ENCODE data around the gene PODXL.
"Not testable (repeated sequence)": the region's sequence is repeated elsewhere in the genome, so short reads cannot be mapped to it uniquely, and the experiment has no call there.

Gene PODXL

DNA sequence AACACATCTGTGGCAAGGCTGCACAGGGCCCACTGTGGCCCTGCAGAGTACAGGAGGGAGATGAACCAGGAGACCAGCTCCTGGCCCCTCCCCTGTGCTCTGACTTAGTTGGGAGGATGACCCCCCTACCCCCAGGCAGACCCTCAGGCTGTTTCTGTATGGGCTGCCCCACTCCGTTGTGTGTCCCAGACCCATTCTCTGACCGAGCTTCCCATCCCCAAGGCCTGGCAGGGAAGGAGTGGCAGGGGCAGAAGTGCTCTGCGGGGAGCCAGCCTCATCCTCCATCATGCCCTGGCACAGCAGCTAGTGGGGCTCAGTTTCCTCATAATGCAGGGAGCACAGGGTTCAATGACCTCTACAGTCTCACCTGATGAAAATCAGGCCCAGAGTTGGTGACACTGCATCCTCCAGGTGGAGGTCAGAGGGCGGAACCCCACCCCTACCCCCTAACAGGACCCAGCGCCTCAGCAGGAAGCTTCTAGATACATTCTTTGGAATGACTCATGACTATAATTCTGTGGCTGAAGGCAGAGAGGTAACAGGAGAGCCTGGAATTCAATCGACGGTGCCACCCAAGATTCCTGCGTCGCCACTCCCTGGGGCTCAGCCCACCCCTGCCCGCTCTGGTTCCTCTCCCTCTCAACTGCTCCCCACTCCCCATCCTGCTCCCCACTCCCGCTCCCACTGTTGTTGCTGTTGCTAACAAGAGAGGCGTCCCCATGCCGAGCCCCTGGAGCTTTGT, 18.2 kb downstream of the PODXL start:
- DNase-seq (ENCODE audit: low spot score): no peak

DNA sequence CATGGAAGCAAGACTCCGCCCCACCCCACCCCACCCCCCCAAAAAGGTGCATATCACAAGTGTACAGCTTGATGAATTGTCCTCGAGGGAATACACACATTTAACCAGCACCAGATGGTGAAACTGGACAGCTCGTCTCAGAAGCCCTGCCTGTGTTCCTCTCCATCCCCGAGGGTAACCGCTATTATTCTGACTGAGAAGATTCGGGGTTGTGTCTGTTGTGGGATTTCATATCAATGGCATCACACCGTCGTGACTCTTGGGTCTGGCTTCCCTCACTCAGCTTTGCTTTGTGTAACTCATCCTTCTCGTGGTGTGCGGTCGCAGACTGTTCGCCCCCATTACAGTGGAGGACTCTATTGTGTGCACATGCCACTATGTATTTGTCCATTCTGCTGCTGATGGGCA, 18.9 kb downstream of the PODXL start:
- no peak for DNase-seq (ENCODE audit: low spot score)

DNA sequence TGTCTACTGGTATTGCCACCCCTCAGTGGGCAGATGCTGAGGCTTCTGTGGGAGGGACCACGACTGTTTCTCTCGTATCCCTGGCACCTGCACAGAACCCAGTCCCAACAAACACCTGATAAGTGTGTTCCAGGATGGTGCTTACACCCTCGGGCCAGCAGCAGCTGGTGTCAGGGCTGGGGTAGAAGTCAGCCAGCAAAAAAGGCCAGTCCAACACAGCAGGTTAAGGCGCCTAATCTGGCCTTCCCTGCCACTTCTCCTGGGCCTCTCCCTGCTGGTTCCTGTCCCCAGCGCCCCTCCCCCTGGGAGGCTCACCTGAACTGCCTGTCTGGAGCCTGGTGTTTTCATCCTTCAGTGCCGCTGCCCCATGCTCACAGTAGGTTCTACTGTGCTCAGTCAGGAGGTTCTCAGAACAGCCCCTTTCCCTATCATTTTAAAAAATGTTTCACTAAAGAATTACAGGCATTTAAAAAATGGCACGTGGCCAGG, 20.0 kb downstream of the PODXL start:
- DNase-seq (ENCODE audit: low spot score): no peak

DNA sequence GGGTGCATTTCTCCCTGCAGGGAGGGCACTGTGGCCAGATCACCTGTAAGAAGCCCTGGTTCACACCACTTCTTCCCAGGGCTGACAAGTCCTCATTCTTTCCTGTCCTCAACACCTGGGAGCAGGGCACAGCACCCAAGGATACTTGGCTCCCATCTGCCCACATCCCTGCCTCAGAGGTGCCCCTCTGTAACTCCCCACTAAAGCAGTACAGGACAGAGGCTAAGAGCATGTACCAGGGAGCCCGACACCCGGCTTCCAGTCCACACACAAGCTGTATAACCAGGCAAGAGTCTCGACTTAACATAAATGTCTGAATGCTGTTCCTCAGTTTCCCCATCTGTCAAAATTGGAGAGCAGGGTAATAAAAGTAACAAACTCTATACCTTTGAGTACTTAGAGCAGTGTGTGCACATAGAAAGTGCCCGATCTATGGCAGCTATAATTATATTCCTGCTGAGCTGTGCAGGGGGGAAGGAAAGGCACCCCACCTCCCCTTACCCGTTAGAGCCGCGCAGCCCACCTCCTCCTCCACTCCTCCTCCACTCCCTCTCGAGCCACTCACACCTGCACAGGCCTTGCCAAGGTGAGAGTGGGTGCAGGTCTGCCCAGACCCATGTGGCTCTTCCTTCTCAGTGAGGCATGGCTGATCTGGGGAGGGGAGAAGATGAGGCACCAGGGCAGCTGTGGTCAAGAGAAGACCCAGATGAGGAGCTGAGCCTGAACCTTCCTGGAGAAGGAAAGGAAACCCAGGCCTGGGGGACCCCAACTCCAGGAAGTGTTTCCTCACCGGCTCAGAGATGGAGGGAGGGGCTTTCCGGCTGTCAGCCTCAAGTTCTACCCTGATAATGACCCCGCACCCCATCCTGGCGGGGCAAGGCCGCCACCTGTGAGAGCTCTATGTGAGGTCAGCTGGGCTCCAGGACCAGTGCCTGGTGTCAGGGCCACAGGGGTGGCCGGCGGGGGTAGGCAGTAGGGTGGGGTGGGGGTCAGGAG, 22.6 kb downstream of the PODXL start:
- DNase-seq (ENCODE audit: low spot score): no peak

DNA sequence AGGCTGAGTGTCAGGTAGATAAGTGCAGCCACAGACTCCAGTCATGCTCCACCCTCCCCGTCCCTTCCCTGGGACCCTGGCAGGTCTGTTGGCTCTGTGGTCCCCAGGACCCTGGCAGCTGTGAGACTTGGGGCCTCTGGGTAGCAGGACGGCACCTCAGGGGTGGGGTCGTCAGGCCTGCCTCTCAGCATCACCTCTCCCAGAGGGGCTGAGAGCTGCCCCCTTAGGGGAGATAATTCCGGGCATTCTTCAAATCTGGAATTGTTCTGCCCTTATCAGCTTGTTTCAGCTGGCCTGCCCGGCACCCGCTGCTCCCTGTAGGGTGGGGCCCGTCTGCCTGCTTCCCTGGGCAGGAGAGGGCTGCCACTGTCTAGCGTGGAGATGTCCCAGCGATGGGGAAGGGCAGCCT, 23.3 kb downstream of the PODXL start:
- DNase-seq (ENCODE audit: low spot score): no peak

DNA sequence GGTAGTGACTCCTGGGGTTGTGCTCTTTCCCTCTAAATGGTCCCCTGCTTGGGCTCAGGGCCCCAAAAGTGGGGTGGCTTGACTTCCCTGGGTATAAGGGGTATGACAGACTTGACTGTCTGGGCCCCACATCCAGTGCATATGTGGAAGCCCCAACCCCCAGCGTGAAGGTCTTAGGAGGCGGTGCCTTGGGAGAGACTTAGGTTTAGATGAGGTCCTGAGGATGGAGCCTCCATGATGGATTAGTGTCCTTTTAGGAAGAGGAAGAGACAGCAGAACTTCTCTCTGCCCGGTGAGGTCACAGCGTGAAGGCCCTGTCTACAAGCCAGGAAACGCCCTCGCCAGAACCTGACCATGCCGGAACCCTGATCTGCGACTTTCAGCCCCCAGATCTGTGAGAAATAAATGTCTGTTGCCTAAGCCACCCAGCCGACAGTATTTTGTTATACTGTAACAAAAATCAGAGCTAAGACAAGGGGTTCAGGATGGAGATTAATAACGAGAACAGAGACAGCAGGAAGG, 23.8 kb downstream of the PODXL start:
- no peak for DNase-seq (ENCODE audit: low spot score)

DNA sequence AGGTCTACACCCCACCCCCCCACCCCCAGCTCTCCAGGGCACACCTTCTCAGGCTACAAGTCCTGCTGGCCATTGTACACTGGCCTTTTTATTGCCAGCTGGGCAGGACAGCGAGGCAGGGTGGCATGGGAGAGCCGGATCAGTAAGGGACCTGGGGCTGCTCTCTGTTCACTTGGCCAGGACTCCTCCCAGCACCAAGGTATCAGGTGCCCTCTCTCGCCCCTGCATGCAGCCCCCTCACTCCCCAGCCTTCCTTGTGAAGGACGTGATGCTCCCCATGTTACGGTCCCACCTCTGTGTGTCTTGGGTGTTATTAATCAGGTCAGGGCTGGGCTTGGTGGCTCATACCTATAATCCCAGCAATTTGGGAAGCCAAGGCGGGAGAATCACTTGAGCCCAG, 26.3 kb downstream of the PODXL start:
- no peak for DNase-seq (ENCODE audit: low spot score)

DNA sequence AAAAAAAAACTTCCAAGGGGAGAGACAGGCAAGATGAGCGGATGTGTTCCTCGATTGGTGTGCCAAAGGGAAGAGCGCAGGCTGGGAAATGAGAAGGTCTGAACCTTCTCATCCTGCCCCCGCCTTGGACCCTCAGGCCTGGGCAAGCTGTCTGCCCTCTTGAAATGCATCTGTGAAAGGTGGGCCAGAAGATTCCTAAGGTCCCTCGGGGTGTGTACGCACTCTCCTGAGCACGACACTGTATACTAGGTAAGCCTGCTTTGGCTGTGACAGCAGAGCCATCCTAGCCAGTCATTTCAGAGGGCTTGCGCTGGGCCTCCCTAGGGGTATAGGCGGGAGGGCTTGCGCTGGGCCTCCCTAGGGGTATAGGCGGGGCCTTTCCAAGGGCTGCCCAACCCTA, 26.8 kb downstream of the PODXL start:
- no peak for DNase-seq (ENCODE audit: low spot score)

DNA sequence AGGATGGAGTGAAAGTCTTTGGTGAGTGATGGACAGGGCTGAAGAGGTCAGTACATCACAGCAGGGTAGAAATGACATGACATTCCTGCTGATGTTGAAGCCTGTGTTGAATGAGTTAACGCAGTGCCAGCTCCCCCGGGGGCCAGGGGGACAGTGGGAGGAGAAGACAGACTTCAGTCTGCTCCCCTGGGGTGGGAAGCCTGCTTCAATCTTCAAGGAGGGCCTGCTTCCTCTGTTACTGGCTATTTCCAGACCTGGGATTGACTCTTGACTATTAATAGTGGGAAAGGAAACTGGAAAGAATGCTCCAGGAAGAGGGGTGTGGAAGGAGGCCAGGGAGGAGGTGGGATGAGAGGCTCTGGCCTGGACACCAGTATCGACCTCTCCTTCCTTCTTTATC, 27.2 kb downstream of the PODXL start:
- no peak for DNase-seq (ENCODE audit: low spot score)

DNA sequence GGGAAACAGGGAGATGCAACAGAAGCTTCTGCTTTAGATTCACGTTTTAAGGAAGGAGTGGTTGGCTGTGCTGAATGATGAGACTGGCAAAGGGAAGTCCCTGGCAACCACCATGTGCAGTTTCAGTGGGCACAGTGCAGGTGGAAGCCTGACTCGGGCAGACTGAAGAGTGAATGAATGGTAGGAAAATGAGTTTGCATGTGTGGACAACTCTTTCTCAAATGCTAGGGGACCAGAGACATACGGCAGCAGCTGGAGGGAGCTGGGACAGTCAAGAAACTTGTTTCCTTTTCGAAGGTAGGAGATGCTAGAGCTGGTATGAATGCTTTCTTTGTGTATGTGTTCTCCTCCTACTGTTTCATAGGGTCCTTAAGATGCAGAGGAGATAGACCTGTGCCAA, 29.0 kb downstream of the PODXL start:
- DNase-seq (ENCODE audit: low spot score): no peak

DNA sequence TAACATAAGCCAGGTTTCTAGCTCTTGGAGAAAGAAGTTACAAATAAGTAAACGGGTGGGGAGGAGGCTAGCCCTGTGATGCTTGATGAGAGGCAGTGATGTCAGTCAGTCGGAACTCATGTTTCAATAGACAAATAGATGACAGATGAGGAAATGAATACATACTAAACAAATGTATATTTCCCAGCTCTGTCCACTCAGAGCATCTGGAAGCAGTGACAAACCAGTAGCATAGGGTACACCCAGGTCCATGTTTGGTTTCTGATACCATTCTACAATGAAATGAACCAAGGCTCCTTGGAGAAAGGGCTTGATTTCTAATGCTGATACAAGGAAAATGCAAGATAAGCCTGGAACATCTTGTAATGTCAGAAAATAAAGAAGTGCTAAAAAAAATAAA, 30.6 kb downstream of the PODXL start:
- DNase-seq (ENCODE audit: low spot score): no peak

DNA sequence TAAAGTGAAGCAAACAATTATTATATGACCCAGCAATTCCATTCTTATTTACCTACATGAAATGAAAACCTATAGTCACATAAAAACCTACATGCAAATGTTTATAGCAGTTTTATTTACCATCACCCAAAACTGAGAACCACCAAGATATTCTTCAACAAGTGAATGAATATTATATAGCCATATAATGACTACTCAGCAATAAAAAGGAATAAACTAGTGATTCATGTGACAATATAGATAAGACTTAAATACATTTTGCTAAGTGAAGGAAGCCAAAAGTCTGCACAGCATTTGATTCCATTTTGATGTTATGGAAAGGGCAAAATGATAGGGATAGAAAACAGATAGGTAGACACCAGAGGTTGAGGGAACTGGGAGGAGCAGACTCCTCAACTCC, 31.7 kb downstream of the PODXL start:
- no peak for DNase-seq (ENCODE audit: low spot score)

DNA sequence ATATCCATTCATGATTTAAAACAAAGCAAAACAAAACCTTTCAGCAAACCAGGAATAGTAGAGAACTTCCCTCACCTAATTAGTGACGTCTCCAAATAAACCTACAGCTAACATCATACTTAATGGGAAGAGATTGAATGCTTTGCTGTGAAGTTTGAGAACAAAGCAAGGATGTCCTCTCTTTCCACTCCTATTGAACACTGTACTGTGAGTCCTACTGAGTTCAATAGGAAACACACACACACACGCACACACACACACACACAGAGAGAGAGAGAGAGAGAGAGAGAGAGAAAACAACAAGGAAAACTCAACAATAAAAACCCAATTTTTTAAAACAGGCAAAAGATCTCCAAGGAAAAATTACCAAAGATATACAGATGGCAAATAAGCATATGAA, 32.3 kb downstream of the PODXL start:
- DNase-seq (ENCODE audit: low spot score): no peak

DNA sequence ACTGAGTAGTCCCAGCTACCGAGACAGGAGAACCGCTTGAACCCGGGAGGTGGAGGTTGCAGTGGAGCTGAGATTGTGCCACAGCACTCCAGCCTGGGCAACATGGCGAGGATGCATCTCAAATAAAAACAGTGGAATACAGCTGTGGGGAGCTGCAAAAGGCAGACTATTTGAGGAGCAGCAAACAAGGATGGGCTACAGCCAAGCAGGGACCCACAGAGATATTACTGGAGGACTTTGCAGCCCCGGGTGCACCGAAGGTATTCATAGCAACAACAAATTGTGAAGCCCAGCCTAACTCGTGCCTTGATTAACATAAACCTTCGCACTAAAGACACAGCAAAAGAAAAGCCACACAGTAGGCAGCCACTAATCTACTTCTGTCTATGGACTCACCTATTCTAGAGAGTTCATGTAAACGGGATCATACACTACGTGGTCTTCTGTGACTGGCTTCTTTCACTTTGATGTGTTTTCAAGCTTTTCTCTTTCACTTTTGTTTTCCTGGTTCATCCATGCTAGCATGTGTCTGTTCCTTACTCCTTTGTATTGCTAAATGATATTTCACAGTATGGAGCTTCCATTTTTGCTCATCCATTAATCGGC, 34.0 kb downstream of the PODXL start:
- DNase-seq (ENCODE audit: low spot score): no peak

DNA sequence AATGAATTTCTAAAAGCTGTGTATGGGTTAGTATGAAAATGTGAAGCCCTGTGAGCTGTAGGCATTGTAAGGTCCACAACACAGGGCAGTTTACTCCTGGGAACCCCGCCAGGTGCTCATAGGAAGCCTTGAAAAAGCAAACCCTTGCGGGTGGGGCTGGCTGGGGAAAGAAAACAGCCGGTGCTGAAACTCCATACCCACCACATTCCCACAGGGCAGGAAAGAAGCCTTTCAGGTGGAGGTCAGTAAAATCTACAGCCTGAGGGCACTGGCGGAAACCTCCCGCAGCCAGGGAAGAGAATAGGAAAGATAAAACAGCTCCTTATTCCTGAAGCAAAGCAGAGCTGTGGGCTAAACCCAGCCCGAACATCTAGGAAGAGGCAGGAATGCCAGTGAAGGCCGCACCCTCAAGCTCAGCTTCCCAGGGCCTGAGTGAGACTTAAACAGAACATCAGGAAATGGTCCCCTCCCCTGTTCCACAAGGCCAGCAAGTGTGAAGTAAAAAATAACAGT, 34.7 kb downstream of the PODXL start:
- DNase-seq (ENCODE audit: low spot score): no peak

DNA sequence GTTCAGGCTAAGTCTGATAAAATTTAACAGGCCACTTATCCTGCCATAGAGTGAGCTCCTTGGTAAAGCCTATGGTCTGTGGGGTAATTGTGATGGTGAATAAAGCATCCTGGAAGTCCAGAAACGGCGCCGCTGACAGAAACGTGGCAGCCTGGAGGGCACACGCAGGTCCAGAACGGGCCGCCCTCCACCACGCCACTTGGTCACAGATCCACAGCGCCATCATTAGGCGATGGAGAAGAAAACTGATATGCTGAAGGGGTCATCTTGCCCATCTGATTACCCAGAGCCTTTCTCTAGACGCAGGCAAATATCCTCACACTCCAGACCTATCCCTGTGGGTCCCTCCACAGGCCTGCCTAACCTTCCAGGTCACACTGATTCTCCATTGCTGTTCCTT, 37.8 kb downstream of the PODXL start:
- no peak for DNase-seq (ENCODE audit: low spot score)

DNA sequence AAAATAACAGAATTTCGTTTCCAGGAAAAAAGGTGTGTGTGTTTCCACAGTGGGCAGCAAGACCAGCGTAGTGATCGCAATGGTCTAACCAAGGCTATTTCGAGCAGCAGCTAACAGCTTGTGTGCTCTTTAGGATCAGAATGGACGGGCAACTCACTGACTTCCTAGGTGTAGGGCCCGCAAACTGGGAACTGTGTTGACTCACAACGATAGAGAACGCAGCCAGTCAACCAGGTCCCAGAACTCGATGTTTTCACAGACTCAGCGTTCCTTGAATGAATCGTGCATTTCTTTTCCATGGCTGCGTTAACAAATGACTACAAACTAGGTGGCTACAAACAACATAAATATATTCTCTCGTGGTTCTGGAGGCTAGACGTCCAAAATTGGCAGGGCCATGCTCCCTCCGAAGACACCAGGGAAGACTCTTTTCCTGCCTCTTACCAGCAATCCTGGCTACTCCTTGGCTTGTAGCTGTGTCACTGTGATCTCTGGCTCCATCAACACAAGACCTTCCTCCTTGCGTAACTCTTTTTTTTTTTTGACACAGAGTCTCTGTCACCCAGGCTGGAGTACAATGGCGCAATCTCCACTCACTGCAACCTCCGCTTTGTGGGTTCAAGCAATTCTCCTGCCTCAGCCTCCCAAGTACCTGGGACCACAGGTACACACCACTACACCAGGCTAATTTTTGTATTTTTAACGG, 39.1 kb downstream of the PODXL start:
- no peak for DNase-seq (ENCODE audit: low spot score)

DNA sequence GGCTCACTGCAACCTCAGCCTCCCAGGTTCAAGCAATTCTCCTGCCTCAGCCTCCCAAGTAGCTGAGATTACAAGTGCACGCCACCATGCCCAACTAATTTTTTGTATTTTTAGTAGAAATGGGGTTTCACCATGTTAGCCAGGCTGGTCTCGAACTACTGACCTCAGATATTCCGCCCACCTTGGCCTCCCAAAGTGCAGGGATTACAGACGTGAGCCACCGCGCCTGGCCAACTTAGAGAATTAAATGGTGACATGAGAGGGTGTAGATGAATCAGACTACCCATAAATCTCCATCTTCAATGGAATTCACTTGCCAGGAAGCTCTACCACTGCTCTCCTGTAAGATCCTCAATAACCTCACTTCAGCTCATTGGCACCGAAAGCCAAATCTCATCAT, 41.0 kb downstream of the PODXL start:
- not testable (repeated sequence) for DNase-seq (ENCODE audit: low spot score)

DNA sequence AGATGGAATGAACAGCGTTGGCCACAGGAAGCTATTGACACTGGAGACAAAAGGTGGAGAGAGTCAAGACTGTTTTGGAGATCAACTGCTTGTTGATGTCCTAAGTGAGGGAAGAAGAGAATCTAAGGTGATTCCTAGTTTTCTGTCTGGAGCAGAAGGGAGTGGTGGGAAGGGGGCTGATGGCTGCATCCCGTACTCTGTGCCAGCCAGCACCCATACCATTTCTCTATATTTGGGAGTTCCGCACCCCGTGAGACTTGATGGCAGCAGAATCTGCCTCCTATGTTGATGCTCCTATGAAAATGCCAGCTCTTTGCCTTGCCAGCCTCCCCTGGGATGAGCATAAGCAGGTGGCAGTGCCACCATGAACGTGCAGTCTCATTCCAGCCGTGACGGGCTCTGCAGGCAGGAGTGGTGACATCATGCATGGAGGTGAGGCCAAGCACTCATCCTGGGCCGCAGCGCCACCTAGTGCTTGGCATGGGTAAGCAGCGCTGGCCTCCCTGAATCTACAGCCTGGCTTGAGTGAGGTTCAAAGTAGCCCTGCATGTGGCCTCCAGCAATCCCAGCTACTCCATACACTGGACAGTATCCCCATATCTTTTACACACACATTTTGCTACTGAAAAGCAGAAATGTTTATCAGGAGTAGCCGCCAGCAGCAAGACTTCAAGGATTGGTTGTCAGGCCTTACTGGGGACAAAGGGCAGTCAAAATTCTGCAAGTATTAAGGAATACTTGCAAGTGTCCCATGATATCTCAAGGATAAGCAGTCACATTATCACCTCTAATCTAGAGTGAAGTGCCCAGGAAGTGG, 43.0 kb downstream of the PODXL start:
- DNase-seq (ENCODE audit: low spot score): peak; percentile 81

DNA sequence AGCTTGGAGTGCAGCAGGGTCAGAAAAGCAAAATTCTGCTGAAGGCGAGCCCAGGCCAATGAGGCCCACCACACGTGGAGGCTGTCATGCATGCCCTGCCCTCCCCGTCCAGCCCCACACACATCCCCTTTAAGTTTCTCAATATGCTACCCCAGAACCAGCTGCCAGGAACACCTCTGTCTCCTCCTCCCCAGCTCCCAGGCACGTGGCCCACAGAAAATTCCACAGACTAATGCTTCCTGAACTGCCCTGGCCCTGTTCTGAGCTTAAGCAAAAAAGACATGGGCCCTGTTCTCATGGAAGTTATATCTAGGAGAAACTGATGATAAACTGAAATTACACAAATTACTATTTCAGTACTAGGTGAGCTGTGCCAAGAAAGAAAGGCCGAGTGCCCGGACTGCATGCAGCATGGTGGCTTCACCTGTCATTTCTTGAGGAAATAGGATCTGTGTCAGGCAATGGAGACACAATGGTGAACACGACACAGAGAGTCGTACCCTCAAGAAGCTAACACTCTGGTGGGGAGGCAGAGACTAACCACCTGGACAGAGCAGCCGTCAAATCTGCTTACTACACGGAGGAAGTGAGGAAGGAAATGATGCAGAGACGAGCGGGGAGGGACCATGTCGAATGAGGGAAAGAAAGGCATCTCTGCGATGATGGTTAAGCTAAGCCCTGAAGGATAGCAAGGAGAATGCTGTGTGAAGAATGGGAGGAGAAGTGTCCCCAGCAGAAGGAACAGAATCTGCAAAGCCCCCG, 44.5 kb downstream of the PODXL start:
- DNase-seq (ENCODE audit: low spot score): no peak

Measured in germinal center (tissue), 1 donor.